BE2C (cell line): ENCODE results near the gene DICER1.

Experiments used
- DNase-seq: peaks from one replicate; pipeline ENCODE4 v3.0.0-alpha.2; 2020
- H3K27me3 ChIP-seq: fragments of 250-450 bp; sonication (Bioruptor Pico); 2 replicates; pipeline ENCODE4 v1.5.1; 2020; ENCODE audit warnings: mild to moderate bottlenecking
- H3K36me3 ChIP-seq: fragments of 250-450 bp; sonication (Bioruptor Pico); 2 replicates; pipeline ENCODE4 v1.5.1; 2020; ENCODE audit warnings: mild to moderate bottlenecking
- H3K4me1 ChIP-seq: fragments of 250-450 bp; sonication (Bioruptor Pico); 2 replicates; pipeline ENCODE4 v1.5.1; 2020
- H3K4me3 ChIP-seq: 2 replicates; pipeline ENCODE4 v1.5.1; 2011; ENCODE audit warnings: low read depth, low read length
- H3K9me3 ChIP-seq: fragments of 250-450 bp; sonication (Bioruptor Pico); 2 replicates; pipeline ENCODE4 v1.5.1; 2020
- TF ChIP-seq, protein P1 (sequence below): IDR thresholded peaks from 2 replicates; pipeline ENCODE4 v1.5.1; 2012; ENCODE audit warnings: mild to moderate bottlenecking, low read depth, low read length

The DICER1 gene

DNA sequence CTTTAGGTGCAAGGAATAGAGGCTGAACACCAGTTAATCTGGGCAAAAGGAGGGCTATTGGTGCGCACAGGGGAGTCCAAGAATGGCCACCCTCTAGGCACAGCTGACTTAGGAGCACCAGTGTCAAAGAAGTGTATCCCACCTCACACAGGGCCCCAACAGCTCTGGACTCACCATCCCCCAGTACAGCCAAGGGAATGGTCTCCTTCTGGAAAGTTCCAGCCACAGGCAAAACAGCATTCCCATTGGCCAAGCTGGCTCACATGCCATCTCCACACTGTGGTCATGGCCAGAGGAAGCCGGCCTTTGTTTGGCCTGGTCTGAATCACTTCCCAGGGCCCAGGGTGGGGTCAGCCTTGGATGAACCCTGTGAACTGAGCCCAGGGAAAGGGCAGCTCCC, 120.1 kb downstream of the DICER1 start:
- no peak for DNase-seq
- no peaks in the 10 kb centered on the region; the same call in 1 of the 2 replicates for H3K9me3 ChIP-seq
- H3K36me3 ChIP-seq = no peaks in the 10 kb centered on the region
- TF ChIP-seq, protein P1, sequence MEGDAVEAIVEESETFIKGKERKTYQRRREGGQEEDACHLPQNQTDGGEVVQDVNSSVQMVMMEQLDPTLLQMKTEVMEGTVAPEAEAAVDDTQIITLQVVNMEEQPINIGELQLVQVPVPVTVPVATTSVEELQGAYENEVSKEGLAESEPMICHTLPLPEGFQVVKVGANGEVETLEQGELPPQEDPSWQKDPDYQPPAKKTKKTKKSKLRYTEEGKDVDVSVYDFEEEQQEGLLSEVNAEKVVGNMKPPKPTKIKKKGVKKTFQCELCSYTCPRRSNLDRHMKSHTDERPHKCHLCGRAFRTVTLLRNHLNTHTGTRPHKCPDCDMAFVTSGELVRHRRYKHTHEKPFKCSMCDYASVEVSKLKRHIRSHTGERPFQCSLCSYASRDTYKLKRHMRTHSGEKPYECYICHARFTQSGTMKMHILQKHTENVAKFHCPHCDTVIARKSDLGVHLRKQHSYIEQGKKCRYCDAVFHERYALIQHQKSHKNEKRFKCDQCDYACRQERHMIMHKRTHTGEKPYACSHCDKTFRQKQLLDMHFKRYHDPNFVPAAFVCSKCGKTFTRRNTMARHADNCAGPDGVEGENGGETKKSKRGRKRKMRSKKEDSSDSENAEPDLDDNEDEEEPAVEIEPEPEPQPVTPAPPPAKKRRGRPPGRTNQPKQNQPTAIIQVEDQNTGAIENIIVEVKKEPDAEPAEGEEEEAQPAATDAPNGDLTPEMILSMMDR = no peak
- no peaks in the 10 kb centered on the region for H3K4me1 ChIP-seq
- no peak overlapping the region for H3K4me3 ChIP-seq
- H3K27me3 ChIP-seq = no peaks in the 10 kb centered on the region; the same call in 1 of the 2 replicates
